Nephron progenitor cell (in vitro differentiated cells): Measurements from ENCODE around the gene HDAC2.

Experiments used
- DNase-seq: peaks from one replicate; pipeline ENCODE4 v3.0.0; 2021
- H3K27ac Mint-ChIP-seq: 2 replicates; pipeline ENCODE4 v1.8.0; 2021; ENCODE audit warnings: mild to moderate bottlenecking, moderate library complexity, mixed read lengths
- H3K27me3 Mint-ChIP-seq: 2 replicates; pipeline ENCODE4 v1.8.0; 2021; ENCODE audit warnings: mild to moderate bottlenecking, low read depth, mixed read lengths; ENCODE audit not compliant: poor library complexity
- H3K36me3 Mint-ChIP-seq: 2 replicates; pipeline ENCODE4 v1.8.0; 2021; ENCODE audit warnings: low read depth, mixed read lengths
- H3K4me1 Mint-ChIP-seq: 2 replicates; pipeline ENCODE4 v1.8.0; 2021; ENCODE audit warnings: mixed read lengths
- H3K4me3 Mint-ChIP-seq: 2 replicates; pipeline ENCODE4 v1.8.0; 2021; ENCODE audit warnings: mild to moderate bottlenecking, moderate library complexity, mixed read lengths
- H3K9me3 Mint-ChIP-seq: 2 replicates; pipeline ENCODE4 v1.8.0; 2021; ENCODE audit warnings: mild to moderate bottlenecking, moderate library complexity, mixed read lengths
- CTCF ChIP-seq: fragments of 200-600 bp; sonication (generic); IDR thresholded peaks from 2 replicates; pipeline ENCODE4 v1.5.0; 2021; ENCODE audit warnings: antibody characterized with exemption

Gene HDAC2

GRCh38 chr6:113930183-113930582 lies 40.8 kb downstream of the HDAC2 start:
- no peaks in the 10 kb centered on the region for H3K4me1 Mint-ChIP-seq
- H3K9me3 Mint-ChIP-seq, result peaks cover 54% of the 10 kb centered on the region
- H3K27me3 Mint-ChIP-seq, result no peaks in the 10 kb centered on the region
- no peak for DNase-seq
- H3K27ac Mint-ChIP-seq, result no peak overlapping the region
- peaks cover 63% of the 10 kb centered on the region for H3K36me3 Mint-ChIP-seq
- H3K4me3 Mint-ChIP-seq, result no peak overlapping the region
- TF ChIP-seq CTCF, result no peak

- no peaks in the 10 kb centered on the region for H3K27me3 Mint-ChIP-seq
- TF ChIP-seq CTCF, result no peak
Observed at GRCh38 chr6:113927001-113927400, 43.9 kb downstream of the HDAC2 start.

GRCh38 chr6:113925378-113925777 lies 45.6 kb downstream of the HDAC2 start:
- Mint-ChIP-seq H3K9me3 (peaks cover 22% of the 10 kb centered on the region), H3K36me3 (peaks cover 21% of the 10 kb centered on the region), H3K27ac (no peak overlapping the region), H3K27me3 (no peaks in the 10 kb centered on the region), H3K4me3 (no peak overlapping the region), H3K4me1 (peaks cover 9% of the 10 kb centered on the region)
- no peak for DNase-seq
- no peak for TF ChIP-seq CTCF

More at GRCh38 chr6:113927001-113927400, 43.9 kb downstream of the HDAC2 start:
- H3K36me3 Mint-ChIP-seq, result peaks cover 37% of the 10 kb centered on the region
- DNase-seq, result no peak
- peaks cover 39% of the 10 kb centered on the region for H3K9me3 Mint-ChIP-seq
- no peak overlapping the region for H3K27ac Mint-ChIP-seq
- H3K4me1 Mint-ChIP-seq, result no peaks in the 10 kb centered on the region
- H3K4me3 Mint-ChIP-seq, result no peak overlapping the region

- Mint-ChIP-seq H3K4me1 (peaks cover 9% of the 10 kb centered on the region), H3K27ac (no peak overlapping the region)
- DNase-seq, result no peak
Observed at GRCh38 chr6:113924312-113924723, 46.6 kb downstream of the HDAC2 start.

GRCh38 chr6:113923526-113923925 lies 47.4 kb downstream of the HDAC2 start:
- Mint-ChIP-seq H3K4me3 (no peak overlapping the region), H3K27ac (no peak overlapping the region), H3K4me1 (peaks cover 9% of the 10 kb centered on the region), H3K27me3 (peaks cover 4% of the 10 kb centered on the region), H3K36me3 (peaks cover 4% of the 10 kb centered on the region), H3K9me3 (peaks cover 4% of the 10 kb centered on the region)
- DNase-seq, result no peak
- no peak for TF ChIP-seq CTCF

More at GRCh38 chr6:113924312-113924723, 46.6 kb downstream of the HDAC2 start:
- no peak overlapping the region for H3K4me3 Mint-ChIP-seq
- H3K9me3 Mint-ChIP-seq, result peaks cover 12% of the 10 kb centered on the region
- H3K36me3 Mint-ChIP-seq, result peaks cover 10% of the 10 kb centered on the region
- no peak for TF ChIP-seq CTCF
- peaks cover 1% of the 10 kb centered on the region for H3K27me3 Mint-ChIP-seq

- no peak for DNase-seq
- Mint-ChIP-seq H3K36me3 (no peaks in the 10 kb centered on the region), H3K4me3 (no peak overlapping the region), H3K4me1 (peaks cover 9% of the 10 kb centered on the region), H3K9me3 (no peaks in the 10 kb centered on the region), H3K27ac (no peak overlapping the region), H3K27me3 (peaks cover 4% of the 10 kb centered on the region)
- no peak for TF ChIP-seq CTCF
Observed at GRCh38 chr6:113921299-113921904, 49.5 kb downstream of the HDAC2 start.
